ENCODE measurements around the gene NPEPL1.
"Not testable (repeated sequence)": the region's sequence is repeated elsewhere in the genome, so short reads cannot be mapped to it uniquely, and the experiment has no call there.

The NPEPL1 gene, protein sequence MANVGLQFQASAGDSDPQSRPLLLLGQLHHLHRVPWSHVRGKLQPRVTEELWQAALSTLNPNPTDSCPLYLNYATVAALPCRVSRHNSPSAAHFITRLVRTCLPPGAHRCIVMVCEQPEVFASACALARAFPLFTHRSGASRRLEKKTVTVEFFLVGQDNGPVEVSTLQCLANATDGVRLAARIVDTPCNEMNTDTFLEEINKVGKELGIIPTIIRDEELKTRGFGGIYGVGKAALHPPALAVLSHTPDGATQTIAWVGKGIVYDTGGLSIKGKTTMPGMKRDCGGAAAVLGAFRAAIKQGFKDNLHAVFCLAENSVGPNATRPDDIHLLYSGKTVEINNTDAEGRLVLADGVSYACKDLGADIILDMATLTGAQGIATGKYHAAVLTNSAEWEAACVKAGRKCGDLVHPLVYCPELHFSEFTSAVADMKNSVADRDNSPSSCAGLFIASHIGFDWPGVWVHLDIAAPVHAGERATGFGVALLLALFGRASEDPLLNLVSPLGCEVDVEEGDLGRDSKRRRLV

DNA sequence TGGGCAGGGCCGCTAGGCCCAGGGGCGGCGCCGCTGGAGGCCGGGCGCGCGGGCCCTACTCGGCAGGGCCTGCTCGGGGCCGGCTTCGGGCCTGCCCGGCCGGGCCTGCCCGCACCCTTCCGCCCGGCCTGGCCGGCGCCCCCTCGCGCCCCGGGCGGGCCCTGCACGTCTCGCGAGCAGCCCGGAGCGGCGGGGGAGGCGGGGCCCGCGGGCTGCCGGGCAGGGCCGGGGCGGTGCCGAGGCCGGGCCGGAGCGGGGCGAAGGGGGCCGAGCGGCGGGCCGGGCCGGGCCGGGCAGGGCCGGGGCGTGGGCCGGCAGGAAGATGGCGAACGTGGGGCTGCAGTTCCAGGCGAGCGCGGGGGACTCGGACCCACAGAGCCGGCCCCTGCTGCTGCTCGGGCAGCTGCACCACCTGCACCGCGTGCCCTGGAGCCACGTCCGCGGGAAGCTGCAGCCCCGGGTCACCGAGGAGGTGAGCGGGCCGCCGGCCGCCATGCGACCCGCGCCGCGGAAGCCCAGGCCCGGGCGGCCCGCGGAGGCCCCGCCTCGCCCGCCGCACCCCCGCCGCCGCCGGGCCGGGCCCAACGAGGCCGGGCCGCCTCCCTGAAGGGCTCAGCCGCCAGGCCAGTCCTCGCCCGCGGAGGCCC lies at the start of gene NPEPL1:
TSS of gene NPEPL1 (plus strand) at position 222 of the 647 bp plus-strand sequence. CDS start at position 323, 101 bp downstream.
- no peak for DNase-seq

DNA sequence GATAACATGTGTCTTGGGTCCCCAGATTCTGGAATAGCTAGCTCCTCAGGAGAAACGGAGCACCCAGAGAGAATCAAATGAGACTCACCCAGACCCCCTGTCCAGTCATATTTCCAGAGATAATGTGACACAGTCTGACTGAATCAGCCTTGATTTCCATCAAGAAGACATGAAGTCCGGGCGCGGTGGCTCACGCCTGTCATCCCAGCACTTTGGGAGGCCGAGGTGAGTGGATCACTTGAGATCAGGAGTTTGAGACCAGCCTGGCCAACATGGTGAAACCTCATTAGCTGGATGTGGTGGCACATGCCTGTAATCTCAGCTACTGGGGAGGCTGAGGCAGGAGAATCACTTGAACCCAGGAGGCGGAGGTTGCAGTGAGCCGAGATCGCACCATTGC lies 49.7 kb upstream of the NPEPL1 start:
- DNase-seq: not testable (repeated sequence)

DNA sequence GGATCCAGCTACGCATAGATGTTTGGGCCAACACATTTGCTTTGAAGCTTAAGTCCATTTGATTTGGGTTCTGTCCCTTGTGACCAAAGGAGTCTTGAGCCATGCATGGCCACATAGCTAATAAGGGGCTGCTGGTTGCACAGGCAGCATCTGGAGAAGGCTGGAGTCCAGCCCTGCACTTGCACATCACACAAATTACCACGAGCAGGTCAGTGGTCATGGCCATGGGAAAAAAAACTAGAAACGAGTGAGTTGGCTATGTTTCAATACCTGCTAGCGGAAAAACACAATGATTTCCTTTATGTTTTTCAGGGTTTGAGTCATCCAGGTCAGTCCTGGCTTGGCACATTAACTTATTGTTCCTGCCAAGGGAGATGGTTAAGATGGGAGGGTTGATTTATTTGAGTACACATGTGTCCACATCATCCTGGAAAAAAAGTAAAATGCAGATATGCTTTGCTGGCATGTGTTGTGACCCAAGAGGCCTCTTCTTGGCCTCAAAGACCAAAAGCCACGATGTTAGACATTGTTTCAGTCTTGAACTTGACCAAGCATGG lies 47.1 kb upstream of the NPEPL1 start:
- no peak for DNase-seq

DNA sequence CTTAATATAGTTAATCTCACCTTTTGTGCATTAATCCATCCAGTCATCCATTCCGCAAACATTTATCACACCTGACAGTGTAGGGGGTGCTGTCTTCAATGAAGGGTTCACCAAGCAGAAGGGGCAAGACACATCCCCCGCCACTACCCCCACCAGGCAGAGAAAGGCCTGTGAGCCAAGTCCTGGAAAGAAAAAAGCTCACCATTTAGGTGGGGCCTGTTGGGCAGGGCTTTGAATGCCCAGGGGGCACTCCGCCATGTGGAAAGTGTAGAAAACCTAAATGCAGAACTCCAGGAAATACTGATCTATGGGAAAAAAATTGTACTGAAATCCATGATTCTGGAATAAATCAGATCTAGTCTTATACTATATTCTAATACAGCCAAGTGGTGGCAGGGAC lies 46.3 kb upstream of the NPEPL1 start:
- no peak for DNase-seq

DNA sequence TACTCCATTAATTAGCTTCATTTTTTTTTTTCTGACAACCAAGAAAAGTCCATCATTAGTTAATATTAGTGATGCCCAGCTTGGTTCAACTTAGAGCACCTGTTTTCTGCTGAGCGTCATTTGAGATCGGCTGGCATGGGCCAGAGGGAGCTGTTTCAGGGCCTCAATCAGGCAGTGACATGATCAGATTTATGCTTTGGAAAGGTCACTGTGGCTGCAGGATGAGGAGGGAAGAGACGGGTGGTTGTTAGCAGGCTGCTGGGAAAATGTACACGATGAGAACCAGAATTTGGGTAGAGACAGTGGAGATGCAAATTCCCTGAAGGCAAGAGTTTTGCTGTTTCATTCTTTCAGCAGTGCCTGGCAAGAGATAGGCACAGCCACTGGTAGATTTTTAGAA lies 45.9 kb upstream of the NPEPL1 start:
- DNase-seq: no peak

DNA sequence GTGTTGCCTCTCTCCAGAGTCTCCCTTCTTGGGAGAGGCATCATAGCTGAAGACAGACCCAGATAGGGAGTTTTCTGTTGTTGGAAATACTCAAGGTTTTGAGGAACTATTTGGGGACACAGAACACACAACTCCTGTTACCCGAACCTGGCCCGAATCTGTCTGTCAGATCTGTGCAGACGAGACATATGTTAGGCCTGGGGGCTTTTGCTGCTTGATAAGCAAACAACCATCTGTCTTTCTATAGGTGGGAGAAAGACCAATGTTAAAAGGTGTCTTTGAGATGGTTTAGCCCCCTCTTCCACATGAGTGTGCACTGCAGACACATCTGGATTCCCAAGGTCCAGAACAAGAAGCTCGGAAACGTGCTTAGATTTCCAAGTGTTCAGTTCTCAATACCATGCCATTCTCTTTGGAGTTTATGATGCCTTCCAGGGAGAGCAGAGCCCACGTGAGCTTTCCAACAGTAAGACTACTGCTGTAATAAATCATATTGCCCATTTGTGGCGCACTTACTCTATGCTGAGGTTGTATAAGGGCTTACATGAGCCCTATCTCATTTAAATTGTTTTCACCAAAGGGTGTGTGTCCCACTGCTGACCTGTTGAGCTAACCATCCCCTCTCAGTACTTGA lies 45.3 kb upstream of the NPEPL1 start:
- no peak for DNase-seq

DNA sequence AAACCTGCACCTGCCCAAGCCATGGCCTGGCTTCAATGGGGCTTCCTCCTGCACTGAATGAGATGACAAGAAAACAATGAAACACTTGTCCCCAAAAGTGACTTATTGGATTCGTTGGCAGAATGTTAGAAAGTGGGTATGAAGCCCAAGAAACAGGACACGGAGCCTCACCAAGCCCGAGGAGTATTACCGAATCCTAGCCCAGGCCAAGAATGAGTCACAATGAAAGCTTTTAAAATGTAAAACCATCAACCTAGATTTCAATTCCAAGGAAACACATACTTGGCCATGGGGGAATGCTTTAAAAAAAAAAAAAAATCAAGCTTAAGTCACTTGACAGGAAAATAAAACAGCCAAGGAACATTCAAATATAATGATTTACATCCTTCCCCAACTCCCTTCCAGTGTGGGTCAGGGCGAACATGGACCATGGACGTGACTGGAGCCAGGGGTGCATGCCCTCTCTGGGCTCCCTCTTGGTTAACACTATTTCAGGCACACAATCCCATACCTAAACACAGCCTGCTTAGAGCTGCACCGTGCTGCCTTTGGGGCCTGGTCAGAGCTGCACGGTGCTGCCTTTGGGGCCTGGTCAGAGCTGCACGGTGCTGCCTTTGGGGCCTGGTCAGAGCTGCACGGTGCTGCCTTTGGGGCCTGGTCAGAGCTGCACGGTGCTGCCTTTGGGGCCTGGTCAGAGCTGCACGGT lies 44.7 kb upstream of the NPEPL1 start:
- DNase-seq: no peak

DNA sequence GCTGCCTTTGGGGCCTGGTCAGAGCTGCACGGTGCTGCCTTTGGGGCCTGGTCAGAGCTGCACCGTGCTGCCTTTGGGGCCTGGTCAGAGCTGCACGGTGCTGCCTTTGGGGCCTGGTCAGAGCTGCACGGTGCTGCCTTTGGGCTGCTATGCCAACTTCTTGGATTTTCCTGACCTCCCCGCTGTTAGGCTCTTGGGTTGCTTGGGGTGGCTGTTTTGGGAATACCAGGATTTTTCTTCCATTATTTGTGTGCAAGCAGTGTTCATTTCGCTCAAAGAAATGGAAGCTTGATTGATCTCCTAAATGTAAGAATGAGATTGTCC lies 44.1 kb upstream of the NPEPL1 start:
- not testable (repeated sequence) for DNase-seq

DNA sequence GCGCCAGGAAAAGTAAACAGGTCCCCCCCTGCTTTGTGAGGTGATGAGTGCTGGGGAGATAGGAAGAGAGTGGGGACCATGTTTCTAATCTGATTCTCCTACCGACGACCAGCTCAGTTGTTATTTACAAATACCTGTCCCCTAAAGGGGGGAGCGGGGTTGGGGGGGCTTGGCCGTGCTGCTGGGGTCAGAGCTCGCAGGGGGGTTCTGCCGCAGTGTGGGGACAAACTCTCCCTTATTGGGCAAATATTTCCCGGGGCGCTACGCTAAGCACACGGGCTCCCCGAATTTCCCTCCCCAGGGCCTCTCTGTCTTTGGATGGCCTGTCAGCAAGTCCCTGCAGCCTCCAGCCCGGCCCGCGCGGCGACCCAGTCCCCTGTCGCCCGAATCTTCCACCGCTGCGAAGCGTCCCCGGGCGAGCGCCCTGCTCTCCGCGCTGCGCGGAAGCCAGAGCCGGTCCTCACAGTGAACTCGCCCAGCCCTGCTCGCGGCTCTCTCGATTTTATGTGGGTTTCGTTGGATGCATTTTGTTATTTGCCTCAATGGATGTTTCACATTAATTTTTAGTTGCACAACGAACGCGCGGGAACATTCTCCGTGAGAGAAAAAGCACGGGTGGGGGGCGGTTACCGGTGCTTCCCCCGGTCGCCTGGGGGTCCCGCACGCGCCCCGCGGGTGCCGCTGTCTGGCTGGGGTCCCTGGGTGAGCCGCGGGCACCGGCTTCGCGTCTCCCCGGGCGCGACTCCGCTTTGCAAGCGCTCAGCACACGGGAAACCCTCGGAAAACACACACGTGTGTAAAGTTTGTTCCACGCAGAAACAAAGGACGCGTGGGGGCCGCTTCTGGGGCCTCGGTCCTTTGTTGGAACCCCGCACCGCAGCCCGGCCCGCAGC lies 43.1 kb upstream of the NPEPL1 start:
- DNase-seq: no peak

DNA sequence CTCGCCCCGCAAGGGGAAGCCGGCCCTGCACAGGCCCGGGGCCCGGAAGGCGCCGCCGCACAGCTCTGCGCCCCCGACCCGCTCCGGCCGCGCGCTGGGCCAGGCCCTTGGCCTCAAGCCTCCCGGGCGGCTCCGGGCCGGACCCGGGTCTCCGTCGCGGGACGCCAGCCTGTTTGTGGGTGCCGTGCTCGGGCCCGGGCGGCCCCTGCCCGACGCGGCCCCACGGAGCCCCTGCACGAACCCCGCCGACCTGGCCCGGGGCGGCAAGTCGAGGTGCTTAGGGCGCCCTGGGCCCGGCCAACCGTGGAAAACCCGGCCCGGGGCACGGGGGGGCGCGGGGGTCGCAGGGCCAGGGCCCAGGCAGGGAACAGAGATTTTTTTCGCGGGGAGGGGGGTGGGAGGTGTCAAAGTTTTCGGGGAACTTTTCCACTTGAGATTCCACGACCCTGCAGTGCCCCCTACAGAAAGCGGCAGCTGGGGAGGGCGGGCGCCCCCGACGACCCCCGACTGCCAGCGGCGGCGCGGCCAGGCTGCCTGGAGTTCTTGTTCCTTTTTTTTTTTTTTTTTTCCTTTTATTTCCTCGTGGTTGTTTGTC lies 42.3 kb upstream of the NPEPL1 start:
- DNase-seq: no peak

DNA sequence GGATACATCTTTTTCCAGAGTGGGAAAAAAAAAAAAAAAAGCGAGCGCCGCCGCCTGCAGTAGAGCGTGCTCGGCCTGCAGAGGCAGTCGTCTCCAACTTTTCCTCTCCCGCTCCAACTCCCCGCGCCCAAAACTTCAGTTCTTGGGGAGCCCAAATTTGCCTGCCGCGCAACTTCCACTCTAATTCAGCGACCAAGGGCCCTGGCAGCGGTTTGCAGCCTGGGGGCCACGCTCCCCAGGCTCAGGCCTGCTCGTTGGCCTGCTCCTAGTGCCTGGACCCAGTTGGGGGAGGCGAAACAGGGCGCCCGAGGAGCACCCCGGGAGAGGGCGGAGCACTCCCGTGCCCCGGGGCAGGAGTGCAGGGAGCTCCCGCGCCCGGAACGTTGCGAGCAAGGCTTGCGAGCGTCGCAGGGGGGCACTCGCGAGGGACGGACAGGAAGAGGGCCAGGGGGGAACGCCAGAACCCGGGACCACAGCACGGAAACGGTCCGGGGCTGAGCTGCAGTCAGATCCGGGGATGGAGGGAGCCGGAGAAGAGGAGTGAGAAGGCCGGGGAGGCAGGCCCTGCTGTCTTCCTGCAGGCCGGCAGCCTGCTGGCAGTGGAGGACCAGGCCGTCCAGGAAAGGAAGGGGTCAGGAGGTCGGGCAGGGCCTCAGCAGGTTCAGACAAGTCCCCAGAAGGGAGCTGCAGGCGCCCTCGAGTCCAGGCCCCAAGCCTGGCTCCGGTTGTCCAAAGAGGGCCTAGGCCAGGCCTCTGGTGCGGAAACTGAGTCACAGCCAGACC lies 41.6 kb upstream of the NPEPL1 start, which contains the start of gene STX16:
TSS of gene STX16 (plus strand) at position 508 of the 783 bp plus-strand sequence. CDS start 724 bp downstream, outside the sequence.
- DNase-seq: peak; percentile 85

DNA sequence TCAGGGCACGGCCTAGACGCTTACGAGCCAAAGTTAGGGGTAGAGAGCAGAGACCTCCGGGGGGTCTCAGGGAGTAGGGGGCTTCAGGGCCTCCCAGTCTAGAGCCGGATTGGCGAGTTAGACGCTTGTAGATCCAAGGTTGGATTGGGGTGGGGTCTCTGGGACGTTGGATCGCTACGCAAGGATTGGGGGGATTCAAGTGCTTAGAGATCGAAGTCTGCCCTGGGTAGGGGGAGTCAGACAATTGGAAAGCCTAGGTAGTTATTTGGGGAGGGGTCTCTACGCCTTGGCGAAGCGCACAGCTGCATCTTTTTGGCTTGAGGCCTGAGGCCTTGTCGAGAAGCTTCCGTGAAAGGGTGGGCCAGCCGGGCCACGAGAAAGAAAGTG lies 41.0 kb upstream of the NPEPL1 start:
- peak; percentile 61 for DNase-seq

DNA sequence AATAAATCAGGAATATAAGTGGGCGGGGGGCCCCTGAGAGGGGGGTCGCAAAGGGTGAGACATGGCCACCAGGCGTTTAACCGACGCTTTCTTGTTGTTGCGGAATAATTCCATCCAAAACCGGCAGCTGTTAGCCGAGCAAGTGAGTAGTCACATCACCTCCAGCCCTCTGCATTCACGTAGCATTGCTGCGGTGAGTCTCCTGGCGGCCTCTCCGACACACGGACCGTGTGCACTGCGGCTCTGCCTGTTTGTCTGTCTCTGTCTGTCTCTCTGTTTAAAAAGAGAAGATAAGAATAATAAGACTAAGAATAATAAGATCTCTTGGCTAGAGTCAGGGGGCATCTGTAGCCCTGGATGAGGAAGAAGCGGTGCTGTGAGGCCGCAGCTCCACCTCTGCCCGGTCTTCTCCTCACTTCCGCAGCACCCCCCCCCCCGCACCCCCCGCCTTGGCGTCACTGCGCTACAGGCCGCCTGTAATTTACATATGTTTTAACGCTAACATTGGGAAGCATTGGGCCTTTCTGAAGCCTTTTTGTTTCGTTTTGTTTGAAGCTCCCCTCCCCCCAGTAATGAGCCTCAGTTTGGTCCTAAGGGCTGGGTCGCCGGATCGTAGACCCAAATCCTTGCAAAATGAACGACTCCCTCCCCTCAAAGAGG lies 40.5 kb upstream of the NPEPL1 start:
- peak; percentile 45 for DNase-seq

DNA sequence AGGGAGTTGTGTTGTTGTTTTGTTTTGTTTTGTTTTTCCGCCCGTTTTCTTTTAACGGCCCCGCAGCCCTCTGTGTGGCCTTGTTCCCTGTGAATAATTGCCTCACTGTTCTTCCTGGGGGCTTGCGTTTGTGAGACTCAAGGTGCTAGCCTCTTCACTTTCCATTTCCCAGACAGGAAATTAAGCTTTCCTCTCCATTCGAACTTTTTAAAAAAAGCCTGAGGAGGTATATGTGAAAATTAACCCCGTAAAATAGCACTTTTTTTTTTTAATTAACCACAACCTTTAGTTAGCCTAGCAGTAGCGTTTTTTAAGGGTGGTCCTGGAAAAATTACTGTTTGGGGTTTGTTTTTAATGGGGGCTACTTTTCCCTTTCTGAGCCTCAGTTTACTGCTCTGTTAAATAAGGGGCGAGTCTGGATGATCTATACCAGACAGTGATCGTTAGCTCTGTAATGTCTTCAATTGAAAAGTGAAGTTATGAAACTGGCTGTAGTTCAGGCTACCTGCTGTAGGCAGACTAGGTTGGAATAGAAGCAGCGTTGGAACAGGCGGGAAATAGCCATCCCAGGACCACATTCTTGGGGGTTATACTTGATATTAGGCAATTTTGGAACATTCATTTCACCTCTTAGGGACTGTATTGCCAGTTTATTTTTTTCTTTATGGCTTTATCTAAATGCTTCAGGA lies 39.9 kb upstream of the NPEPL1 start:
- DNase-seq: no peak

DNA sequence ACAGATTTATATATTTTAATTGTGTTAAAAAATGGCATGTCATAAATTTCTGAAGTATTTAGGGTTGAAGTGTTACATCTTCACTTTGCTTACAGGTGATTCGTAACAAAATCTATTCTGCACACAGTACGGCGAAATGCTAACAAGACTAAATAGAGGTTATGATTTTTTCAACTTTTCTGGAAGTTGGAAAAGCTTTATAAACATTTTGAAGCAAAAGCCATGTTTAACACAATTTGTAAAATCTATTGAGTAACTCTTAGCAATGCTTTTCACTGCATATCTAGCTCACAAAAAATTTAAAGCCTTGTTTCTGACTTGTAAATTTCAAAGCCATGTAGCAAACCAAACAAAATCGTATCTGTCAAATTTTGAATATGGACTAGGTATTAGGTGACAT lies 38.3 kb upstream of the NPEPL1 start:
- no peak for DNase-seq

DNA sequence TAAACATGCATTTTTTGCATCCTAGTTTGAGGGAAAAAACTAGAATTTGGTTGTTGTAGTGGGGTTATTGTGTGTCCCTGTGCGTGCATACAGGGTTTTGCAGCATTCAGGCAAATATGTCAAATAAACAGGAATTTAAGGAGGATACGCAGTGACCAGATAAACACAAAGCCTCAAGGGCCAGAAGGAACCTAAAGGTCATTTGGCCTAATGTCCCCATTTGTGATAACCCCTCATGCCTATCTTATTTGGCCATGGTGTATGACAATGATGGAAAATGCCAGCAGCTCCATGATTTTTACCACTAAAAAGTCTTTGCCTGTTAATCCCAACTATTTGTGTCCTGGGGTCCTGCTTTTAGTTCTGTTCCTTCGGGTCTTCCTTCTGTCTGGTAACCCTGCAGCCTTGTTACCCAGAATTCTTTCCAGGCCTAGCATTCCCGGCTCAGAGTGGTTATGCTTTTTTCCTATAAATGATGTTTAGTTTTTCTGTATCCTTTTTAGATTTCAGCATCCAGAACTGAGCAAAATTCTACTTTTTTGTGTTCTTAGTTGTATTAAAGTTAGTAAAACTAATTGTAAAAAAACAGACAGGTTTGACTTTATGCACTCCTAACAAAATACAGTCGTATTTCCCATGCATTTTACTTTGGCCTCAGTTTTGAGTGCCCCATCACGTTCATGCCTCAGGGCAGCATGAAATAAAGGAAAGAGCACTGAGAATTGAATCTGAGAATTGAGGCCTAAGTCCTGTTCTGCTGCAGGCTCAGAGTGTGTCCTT lies 37.1 kb upstream of the NPEPL1 start:
- DNase-seq: no peak

DNA sequence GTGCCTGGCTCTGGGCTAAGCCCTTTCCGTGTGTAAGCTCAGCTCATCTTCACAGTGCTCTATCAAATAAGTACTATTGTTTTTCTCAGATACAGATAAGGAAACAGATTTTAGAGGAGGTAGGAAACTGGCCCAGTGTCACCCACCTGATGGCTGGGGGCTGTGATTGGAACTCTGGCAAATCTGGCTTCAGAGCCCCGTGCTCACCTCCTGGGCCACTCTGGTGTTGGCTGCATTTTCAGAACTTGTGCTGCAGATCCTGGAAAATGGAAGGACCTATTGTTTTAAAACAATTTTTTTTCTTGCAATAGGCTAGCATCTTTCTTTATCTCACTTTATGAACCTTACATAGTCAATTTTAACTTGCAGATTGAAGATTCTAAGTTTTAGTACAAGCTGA lies 35.8 kb upstream of the NPEPL1 start:
- no peak for DNase-seq

DNA sequence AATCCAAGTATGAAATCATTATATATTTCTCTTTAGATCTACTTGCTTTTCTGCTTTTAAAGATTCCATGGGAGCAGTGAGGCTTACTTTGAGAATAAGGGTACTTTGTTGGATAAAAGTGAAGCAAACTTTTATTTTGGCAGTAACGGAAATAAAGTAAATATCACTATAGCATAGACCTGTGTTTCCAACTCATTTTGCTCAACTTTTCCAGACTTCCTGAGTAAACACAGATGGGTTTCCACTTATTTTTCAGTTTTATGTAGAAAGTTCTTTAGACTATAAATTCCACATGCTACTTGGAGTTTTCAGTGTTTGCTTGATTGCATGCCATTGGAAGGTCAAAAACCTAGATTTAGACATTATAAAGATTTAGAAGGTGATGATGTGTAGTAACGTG lies 35.3 kb upstream of the NPEPL1 start:
- DNase-seq: no peak

DNA sequence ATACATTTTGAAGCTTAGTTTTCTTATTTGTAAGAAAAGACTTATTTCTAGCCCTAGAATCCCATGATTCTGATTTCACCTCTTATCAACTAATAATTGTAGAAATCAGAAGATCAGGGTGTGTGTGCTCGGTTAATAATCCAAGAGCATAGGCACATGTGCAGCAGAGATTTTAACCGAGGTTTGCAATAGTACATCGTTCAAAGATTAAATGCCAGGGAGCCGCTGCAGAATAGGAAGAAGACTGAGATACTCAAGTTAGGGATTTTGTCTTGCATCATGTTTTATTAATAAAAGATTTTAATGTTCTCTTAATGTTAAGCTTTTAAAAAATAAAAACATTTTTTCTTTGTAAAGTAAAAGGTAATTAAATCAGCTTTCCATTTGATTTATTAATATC lies 34.6 kb upstream of the NPEPL1 start:
- DNase-seq: no peak

All from NCI-H2227 treated with DMSO at 0.1 percent for 48 hours (cell line).